ENCODE data around the gene GSDMA. TPM values are rescaled to one million over a fixed set of nuclear protein-coding genes. Genes with fewer than 3 reads are reported as not detected.

Gene GSDMA
- total and polyA plus RNA-seq, 3 donors from 2014 or later: 0.34 to 0.37 TPM; not detected in 1

GRCh38 chr17:40025991-40026815 is 63.4 kb downstream of the GSDMA start:
- H3K4me1 ChIP-seq: peaks cover 23% of the 10 kb centered on the region
- H3K36me3 ChIP-seq (ENCODE audit: low read depth, missing control alignments): no peaks in the 10 kb centered on the region
- TF ChIP-seq, protein P1, sequence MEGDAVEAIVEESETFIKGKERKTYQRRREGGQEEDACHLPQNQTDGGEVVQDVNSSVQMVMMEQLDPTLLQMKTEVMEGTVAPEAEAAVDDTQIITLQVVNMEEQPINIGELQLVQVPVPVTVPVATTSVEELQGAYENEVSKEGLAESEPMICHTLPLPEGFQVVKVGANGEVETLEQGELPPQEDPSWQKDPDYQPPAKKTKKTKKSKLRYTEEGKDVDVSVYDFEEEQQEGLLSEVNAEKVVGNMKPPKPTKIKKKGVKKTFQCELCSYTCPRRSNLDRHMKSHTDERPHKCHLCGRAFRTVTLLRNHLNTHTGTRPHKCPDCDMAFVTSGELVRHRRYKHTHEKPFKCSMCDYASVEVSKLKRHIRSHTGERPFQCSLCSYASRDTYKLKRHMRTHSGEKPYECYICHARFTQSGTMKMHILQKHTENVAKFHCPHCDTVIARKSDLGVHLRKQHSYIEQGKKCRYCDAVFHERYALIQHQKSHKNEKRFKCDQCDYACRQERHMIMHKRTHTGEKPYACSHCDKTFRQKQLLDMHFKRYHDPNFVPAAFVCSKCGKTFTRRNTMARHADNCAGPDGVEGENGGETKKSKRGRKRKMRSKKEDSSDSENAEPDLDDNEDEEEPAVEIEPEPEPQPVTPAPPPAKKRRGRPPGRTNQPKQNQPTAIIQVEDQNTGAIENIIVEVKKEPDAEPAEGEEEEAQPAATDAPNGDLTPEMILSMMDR (IDR thresholded peaks at IDR 0.05): no peak
- TF ChIP-seq POLR2A (IDR thresholded peaks at IDR 0.05): no peak
- DNase-seq: no peak
- H3K4me3 ChIP-seq: no peak overlapping the region
- no peaks in the 10 kb centered on the region for H3K9me3 ChIP-seq
- WGBS, 2 donors: 66 to 69% methylated on average over 22 of the region's 22 CpGs
- H3K27me3 ChIP-seq: no peaks in the 10 kb centered on the region
- H3K27ac ChIP-seq: no peak overlapping the region
- intact Hi-C loops (cut with DNase I; ENCODE audit: low total_unique reads): no loop called here

DNA sequence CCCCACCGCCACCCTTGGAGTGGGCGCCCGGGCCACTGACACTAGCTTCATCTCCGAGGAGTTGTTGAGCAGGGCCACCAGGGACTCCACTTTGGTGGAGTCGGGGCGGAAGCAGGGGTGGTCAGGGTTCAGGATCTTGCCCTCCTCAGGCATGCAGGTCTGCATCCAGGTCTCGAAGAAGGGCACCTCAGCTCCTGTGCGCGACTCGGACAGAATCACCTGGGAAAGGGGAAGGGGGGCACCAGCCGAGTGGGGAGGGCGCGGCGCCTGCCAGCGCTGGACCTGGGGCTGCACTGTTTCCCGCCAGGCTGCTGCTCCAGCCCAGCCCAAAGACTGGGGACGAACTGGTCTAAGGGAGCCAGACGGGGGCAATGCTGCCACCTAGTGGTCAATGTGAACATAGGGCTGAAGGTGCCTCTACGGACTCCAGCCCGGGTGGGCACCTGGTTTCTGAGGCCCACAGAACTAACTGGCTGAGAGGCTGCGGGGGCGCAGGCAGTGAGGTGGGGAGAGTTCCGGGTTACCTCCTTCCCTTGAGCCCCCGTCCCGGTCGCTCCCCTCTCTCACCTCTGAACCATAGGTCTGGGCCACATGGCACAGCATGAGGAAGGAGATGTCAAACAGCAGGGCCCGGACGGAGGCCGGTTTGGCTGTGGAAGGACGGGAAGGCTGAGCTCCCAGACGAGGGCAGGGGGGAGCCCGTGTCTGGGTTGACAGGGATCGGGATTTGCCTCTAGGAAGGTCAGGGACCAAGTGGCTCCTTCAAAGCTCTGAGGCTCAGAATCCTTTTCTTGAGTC is 64.2 kb downstream of the GSDMA start:
- intact Hi-C loops (cut with DNase I; ENCODE audit: low total_unique reads): no loop called here
- Histone ChIP-seq H3K4me1 (peaks cover 15% of the 10 kb centered on the region), H3K27me3 (no peaks in the 10 kb centered on the region), H3K9me3 (no peaks in the 10 kb centered on the region), H3K27ac (no peak overlapping the region), H3K4me3 (no peak overlapping the region), H3K36me3 (ENCODE audit: low read depth, missing control alignments) (no peaks in the 10 kb centered on the region)
- DNase-seq: peak; percentile 88
- no peak for TF ChIP-seq POLR2A (IDR thresholded peaks at IDR 0.05)
- TF ChIP-seq, protein P1 (IDR thresholded peaks at IDR 0.05): peak; percentile 87 to 96 (median 88)
- 23 to 25% methylated on average over 24 to 31 of the region's 33 CpGs for WGBS, 2 donors

Small RNA genes within 50 kb of the gene (microRNA-seq; reads per million reads assigned to microRNA genes)
- 0 to 0.70 reads per million in 2 donors for gene MIR6884 (ENCODE audit: borderline number of aligned reads in 2 of 2, borderline replicate concordance in 1 of 2)

Small RNA genes within 50 kb of the gene (small RNA-seq; reads per million reads assigned to genes)
- 636 to 962 reads per million in 2 donors for gene SNORD124

Other genes with a start within 250 kb of the GSDMA start
- gene MIEN1, start 232.5 kb upstream of the GSDMA start, total RNA-seq: 10 to 100 TPM; 47.9 to 53.1 TPM
- gene MIEN1, start 232.5 kb upstream of the GSDMA start, polyA plus RNA-seq (ENCODE audit: insufficient read depth, low read depth, low replicate concordance): 89.1 TPM
- gene GRB7, start 225.1 kb upstream of the GSDMA start, total RNA-seq: 1 to 10 TPM; 2.1 to 2.9 TPM
- gene GRB7, start 225.1 kb upstream of the GSDMA start, polyA plus RNA-seq (ENCODE audit: insufficient read depth, low read depth, low replicate concordance): 3.7 TPM
- gene IKZF3, start 98.7 kb upstream of the GSDMA start, total RNA-seq: 1 to 10 TPM; 1.9 to 3.8 TPM
- gene IKZF3, start 98.7 kb upstream of the GSDMA start, polyA plus RNA-seq (ENCODE audit: insufficient read depth, low read depth, low replicate concordance): 3.4 TPM
- gene ZPBP2, start 94.8 kb upstream of the GSDMA start, total RNA-seq: 10 to 100 TPM; 45.1 to 63.1 TPM
- gene ZPBP2, start 94.8 kb upstream of the GSDMA start, polyA plus RNA-seq (ENCODE audit: insufficient read depth, low read depth, low replicate concordance): 224 TPM
- 10 to 100 TPM; 14.2 to 21.7 TPM for gene GSDMB, start 44.4 kb upstream of the GSDMA start, total RNA-seq
- gene GSDMB, start 44.4 kb upstream of the GSDMA start, polyA plus RNA-seq (ENCODE audit: insufficient read depth, low read depth, low replicate concordance): 7.8 TPM
- 10 to 100 TPM; 79.0 to 99.7 TPM for gene ORMDL3, start 35.4 kb upstream of the GSDMA start, total RNA-seq
- 77.6 TPM for gene ORMDL3, start 35.4 kb upstream of the GSDMA start, polyA plus RNA-seq (ENCODE audit: insufficient read depth, low read depth, low replicate concordance)
- gene LRRC3C, start 35.3 kb upstream of the GSDMA start, total RNA-seq: under 1 TPM in 1 of 2 donors, not detected in 1; 0.47 TPM
- 0.78 TPM for gene LRRC3C, start 35.3 kb upstream of the GSDMA start, polyA plus RNA-seq (ENCODE audit: insufficient read depth, low read depth, low replicate concordance)
- 100 to 1,000 TPM; 112 to 129 TPM for gene PSMD3, start 17.8 kb downstream of the GSDMA start, total RNA-seq
- gene PSMD3, start 17.8 kb downstream of the GSDMA start, polyA plus RNA-seq (ENCODE audit: insufficient read depth, low read depth, low replicate concordance): 128 TPM
- gene CSF3, start 52.4 kb downstream of the GSDMA start, total RNA-seq: 1 to 10 TPM; 2.4 to 3.6 TPM
- 0.80 TPM for gene CSF3, start 52.4 kb downstream of the GSDMA start, polyA plus RNA-seq (ENCODE audit: insufficient read depth, low read depth, low replicate concordance)
- 100 to 1,000 TPM; 151 to 172 TPM for gene MED24, start 91.4 kb downstream of the GSDMA start, total RNA-seq
- gene MED24, start 91.4 kb downstream of the GSDMA start, polyA plus RNA-seq (ENCODE audit: insufficient read depth, low read depth, low replicate concordance): 127 TPM
- 10 to 100 TPM; 44.9 to 51.7 TPM for gene THRA, start 100.0 kb downstream of the GSDMA start, total RNA-seq
- gene THRA, start 100.0 kb downstream of the GSDMA start, polyA plus RNA-seq (ENCODE audit: insufficient read depth, low read depth, low replicate concordance): 41.2 TPM
- 10 to 100 TPM; 14.4 to 23.6 TPM for gene NR1D1, start 137.6 kb downstream of the GSDMA start, total RNA-seq
- gene NR1D1, start 137.6 kb downstream of the GSDMA start, polyA plus RNA-seq (ENCODE audit: insufficient read depth, low read depth, low replicate concordance): 9.8 TPM
- gene MSL1, start 159.0 kb downstream of the GSDMA start, total RNA-seq: 100 to 1,000 TPM; 129 to 161 TPM
- gene MSL1, start 159.0 kb downstream of the GSDMA start, polyA plus RNA-seq (ENCODE audit: insufficient read depth, low read depth, low replicate concordance): 157 TPM
- gene CASC3, start 177.5 kb downstream of the GSDMA start, total RNA-seq: 100 to 1,000 TPM; 123 to 132 TPM
- gene CASC3, start 177.5 kb downstream of the GSDMA start, polyA plus RNA-seq (ENCODE audit: insufficient read depth, low read depth, low replicate concordance): 143 TPM
- 10 to 100 TPM; 22.3 to 23.9 TPM for gene RAPGEFL1, start 214.5 kb downstream of the GSDMA start, total RNA-seq
- 13.6 TPM for gene RAPGEFL1, start 214.5 kb downstream of the GSDMA start, polyA plus RNA-seq (ENCODE audit: insufficient read depth, low read depth, low replicate concordance)